GM23338 (cell line): ENCODE results near the gene RAPGEF5. TPM values are rescaled to one million over a fixed set of nuclear protein-coding genes. Genes with fewer than 3 reads are reported as not detected.

ENCODE experiments used
- ATAC-seq: fragments of 200-7000 bp; cut with Tn5 transposase; 3 replicates; pipeline ENCODE4 v1.9.1; 2020
- DNase-seq: peaks from one replicate; pipeline ENCODE4 v3.0.0-alpha.2; 2015; ENCODE audit warnings: low spot score
- H2AFZ ChIP-seq: fragments of 200-600 bp; sonication (generic); 2 replicates; pipeline ENCODE4 v1.8.0; 2016; ENCODE audit warnings: antibody characterized with exemption, mild to moderate bottlenecking, moderate library complexity
- H3F3A ChIP-seq: fragments of 200-600 bp; sonication (generic); replicated peaks from 2 replicates; pipeline ENCODE4 v1.8.0; 2017; ENCODE audit warnings: antibody characterized with exemption, mixed run types, low read depth
- H3K27ac ChIP-seq: fragments of 200-600 bp; sonication (generic); 2 replicates; pipeline ENCODE4 v1.6.1; 2016; ENCODE audit warnings: low read depth
- H3K27me3 ChIP-seq: fragments of 200-600 bp; sonication (generic); 2 replicates; pipeline ENCODE4 v1.8.0; 2016; ENCODE audit warnings: mild to moderate bottlenecking, mixed run types, moderate library complexity; ENCODE audit not compliant: insufficient read depth
- H3K36me3 ChIP-seq: fragments of 200-600 bp; sonication (generic); 2 replicates; pipeline ENCODE4 v1.8.0; 2016; ENCODE audit warnings: mild to moderate bottlenecking; ENCODE audit not compliant: insufficient read depth
- H3K4me1 ChIP-seq: fragments of 200-600 bp; sonication (generic); 2 replicates; pipeline ENCODE4 v1.8.0; 2016; ENCODE audit warnings: mild to moderate bottlenecking, moderate library complexity; ENCODE audit not compliant: insufficient read depth
- H3K4me2 ChIP-seq: fragments of 200-600 bp; sonication (generic); 2 replicates; pipeline ENCODE4 v1.7.1; 2017; ENCODE audit warnings: mixed run types
- H3K4me3 ChIP-seq: fragments of 200-600 bp; sonication (generic); 2 replicates; pipeline ENCODE4 v1.6.1; 2016; ENCODE audit warnings: mixed run types
- H3K79me2 ChIP-seq: fragments of 200-600 bp; sonication (generic); replicated peaks from 2 replicates; pipeline ENCODE4 v1.8.0; 2017; ENCODE audit warnings: mild to moderate bottlenecking; ENCODE audit not compliant: insufficient read depth
- H3K9me2 ChIP-seq: fragments of 200-600 bp; sonication (generic); 2 replicates; pipeline ENCODE4 v1.8.0; 2017; ENCODE audit not compliant: insufficient read depth
- H4K20me1 ChIP-seq: fragments of 200-600 bp; sonication (generic); replicated peaks from 2 replicates; pipeline ENCODE4 v1.8.0; 2017; ENCODE audit warnings: mild to moderate bottlenecking; ENCODE audit not compliant: insufficient read depth
- H3K27ac Mint-ChIP-seq: 2 replicates; pipeline ENCODE4 v1.8.0; 2020; ENCODE audit warnings: inconsistent platforms, mild to moderate bottlenecking, moderate library complexity, mixed read lengths
- H3K27me3 Mint-ChIP-seq: 3 replicates; pipeline ENCODE4 v1.8.0; 2022; ENCODE audit warnings: low read depth, mild to moderate bottlenecking, moderate library complexity, mixed read lengths, inconsistent platforms; ENCODE audit not compliant: insufficient read depth, poor library complexity
- H3K36me3 Mint-ChIP-seq: 3 replicates; pipeline ENCODE4 v1.8.0; 2021; ENCODE audit warnings: low read depth, mild to moderate bottlenecking, inconsistent platforms, moderate library complexity, mixed read lengths
- H3K4me1 Mint-ChIP-seq: 3 replicates; pipeline ENCODE4 v1.8.0; 2020; ENCODE audit warnings: mild to moderate bottlenecking, inconsistent platforms, mixed read lengths
- H3K4me3 Mint-ChIP-seq: 3 replicates; pipeline ENCODE4 v1.8.0; 2021; ENCODE audit warnings: moderate library complexity, mild to moderate bottlenecking, inconsistent platforms, mixed read lengths
- H3K9me3 Mint-ChIP-seq: 3 replicates; pipeline ENCODE4 v1.8.0; 2020; ENCODE audit warnings: moderate library complexity, mild to moderate bottlenecking, inconsistent platforms, mixed read lengths
- CREB1 ChIP-seq: fragments of 250-450 bp; sonication (Bioruptor Pico); IDR thresholded peaks from 2 replicates; pipeline ENCODE4 v1.5.0; 2020; ENCODE audit warnings: low read depth, mild to moderate bottlenecking, moderate library complexity
- CTCF ChIP-seq, 2 experiments: fragments of 200-600 bp in 1 of 2; sonication (generic) in 1 of 2; conservative IDR thresholded peaks; 2 replicates each; pipeline versions ENCODE4 v1.5.1 to v1.6.1; 2016 to 2017; ENCODE audit warnings: antibody characterized with exemption in 2 of 2, low read depth in 2 of 2, mild to moderate bottlenecking in 2 of 2, moderate library complexity in 1 of 2
- ETS1 ChIP-seq: IDR thresholded peaks from 2 replicates; pipeline ENCODE4 v1.6.1; 2016; ENCODE audit warnings: antibody characterized with exemption
- EZH2 ChIP-seq: fragments of 200-600 bp; sonication (generic); IDR thresholded peaks from one replicate; pipeline ENCODE4 v1.8.0; 2017; ENCODE audit warnings: antibody characterized with exemption, mild to moderate bottlenecking, low read depth; ENCODE audit not compliant: unreplicated experiment
- EZH2phosphoT487 ChIP-seq: fragments of 200-600 bp; sonication (generic); IDR thresholded peaks from one replicate; pipeline ENCODE4 v1.8.1; 2018; ENCODE audit warnings: antibody characterized with exemption; ENCODE audit not compliant: unreplicated experiment
- NANOG ChIP-seq: IDR thresholded peaks from 2 replicates; pipeline ENCODE4 v1.6.1; 2016; ENCODE audit warnings: antibody characterized with exemption, borderline replicate concordance
- POLR2AphosphoS5 ChIP-seq: IDR thresholded peaks from 2 replicates; pipeline ENCODE4 v1.6.1; 2016; ENCODE audit warnings: antibody characterized with exemption, low read depth
- REST ChIP-seq: IDR thresholded peaks from one replicate; pipeline ENCODE4 v1.6.1; 2018; ENCODE audit warnings: antibody characterized with exemption; ENCODE audit not compliant: unreplicated experiment
- STAT1 ChIP-seq: IDR thresholded peaks from one replicate; pipeline ENCODE4 v1.6.1; 2016; ENCODE audit warnings: antibody characterized with exemption; ENCODE audit not compliant: unreplicated experiment
- ZNF114 ChIP-seq: fragments of 250-450 bp; sonication (Bioruptor Pico); IDR thresholded peaks from 2 replicates; pipeline ENCODE4 v1.5.0; 2020; ENCODE audit warnings: mild to moderate bottlenecking, moderate library complexity
- ZNF331 ChIP-seq: fragments of 250-450 bp; sonication (Bioruptor Pico); IDR thresholded peaks from 2 replicates; pipeline ENCODE4 v1.5.0; 2020; ENCODE audit warnings: low read depth, mild to moderate bottlenecking, moderate library complexity
- ZNF462 ChIP-seq: fragments of 250-450 bp; sonication (Bioruptor Pico); IDR thresholded peaks from 2 replicates; pipeline ENCODE4 v1.5.0; 2020; ENCODE audit warnings: mild to moderate bottlenecking, moderate library complexity
- polyA plus RNA-seq: library from polyadenylated mRNA; unstranded; fragments of >200 nt; fragmentation: Nextera tagmentation; extraction: Ambion mirVana; gene quantifications from 2 replicates; pipeline ENCODE4 v1.2.1, GENCODE V29; 2016
- total RNA-seq: library from RNA; depleted of rRNA; stranded (reverse); fragments of >200 nt; shearing (Covaris generic); gene quantifications from 2 replicates; pipeline ENCODE4 v1.2.3, GENCODE V29; 2014

Gene RAPGEF5
- total and polyA plus RNA-seq, 2 experiments from 2014 or later = 6.3 to 13.1 TPM

- peaks cover 17% of the 10 kb centered on the region for H3K4me1 ChIP-seq
- H3K27ac Mint-ChIP-seq = no peak overlapping the region; the same call in 1 of the 2 replicates
- no peaks in the 10 kb centered on the region for H3K79me2 ChIP-seq
- TF ChIP-seq ZNF331 (CRISPR knock-in tag) = no peak
- TF ChIP-seq CTCF (conservative IDR thresholded peaks at IDR 0.05; ENCODE audit: low read depth in 2 of 2) = no peak
- TF ChIP-seq ZNF462 (CRISPR knock-in tag) = no peak
- no peak for TF ChIP-seq ETS1
- TF ChIP-seq ZNF114 = no peak
- no peak for TF ChIP-seq CREB1 (CRISPR knock-in tag)
- no peak for TF ChIP-seq STAT1
- no peak for TF ChIP-seq EZH2
- no peak for TF ChIP-seq POLR2AphosphoS5
- no peak for TF ChIP-seq REST
- no peak for TF ChIP-seq NANOG
- no peak for TF ChIP-seq EZH2phosphoT487
- H2AFZ ChIP-seq = no peak overlapping the region
- H3F3A ChIP-seq = no peaks in the 10 kb centered on the region
- no peak overlapping the region for H3K4me3 Mint-ChIP-seq
- no peaks in the 10 kb centered on the region for H3K36me3 ChIP-seq
- no peak overlapping the region for H3K4me3 ChIP-seq
- no peaks in the 10 kb centered on the region for H3K27me3 Mint-ChIP-seq
- H3K4me1 Mint-ChIP-seq = peaks cover 25% of the 10 kb centered on the region
- H3K36me3 Mint-ChIP-seq = peaks cover 5% of the 10 kb centered on the region; the same call in 1 of the 3 replicates
- no peak overlapping the region for H3K4me2 ChIP-seq
- no peaks in the 10 kb centered on the region for H3K9me2 ChIP-seq
- H3K27me3 ChIP-seq = no peaks in the 10 kb centered on the region
- H3K27ac ChIP-seq = no peak overlapping the region
- no peak for ATAC-seq
- H3K9me3 Mint-ChIP-seq = no peaks in the 10 kb centered on the region
- no peaks in the 10 kb centered on the region for H4K20me1 ChIP-seq
- DNase-seq = no peak
Observed at GRCh38 chr7:22156205-22156604, 200.7 kb downstream of the RAPGEF5 start.
